Measurements from ENCODE around the gene ITPRID2.

DNA sequence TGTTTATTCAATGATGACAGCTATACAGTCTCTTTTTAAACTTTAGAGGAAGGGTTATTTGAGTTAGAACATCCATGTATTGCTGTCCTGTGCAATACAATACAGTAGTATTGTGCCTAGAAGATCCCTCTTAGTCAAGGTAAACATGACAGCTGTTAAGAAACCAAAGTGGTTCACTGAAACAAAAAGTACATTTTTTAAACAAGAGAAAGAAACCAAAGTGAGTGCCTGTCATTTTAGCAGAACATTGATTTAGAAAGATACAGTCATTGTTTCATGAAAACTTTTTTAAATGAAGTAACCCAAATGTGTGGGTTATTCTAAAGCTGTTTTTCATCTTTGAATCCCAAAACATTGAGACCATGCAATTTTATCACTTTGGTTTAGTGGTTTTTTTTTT, 15.5 kb downstream of the ITPRID2 start:
- TF ChIP-seq CTCF (IDR thresholded peaks at IDR 0.05 in 4 of 5, conservative IDR thresholded peaks at IDR 0.05 in 1 of 5) (no peak), POLR2A (IDR thresholded peaks at IDR 0.05) (no peak)
